GM12891 (cell line): Measurements from ENCODE around the gene DBNDD2. TPM values are rescaled to one million over a fixed set of nuclear protein-coding genes. Genes with fewer than 3 reads are reported as not detected.

Experiments used
- DNase-seq: peaks from one replicate; pipeline ENCODE4 v3.0.0; 2011; ENCODE audit warnings: low spot score; ENCODE audit not compliant: insufficient read length
- FAIRE-seq: peaks from 2 replicates; lab custom pipeline; 2011; peaks lifted over from hg19 to GRCh38; lab: Jason Lieb, UNC
- PAX5 ChIP-seq: IDR thresholded peaks from 2 replicates; pipeline ENCODE4 v1.6.1; 2011; ENCODE audit warnings: low read length, moderate library complexity, mild to moderate bottlenecking; ENCODE audit not compliant: insufficient read depth, severe bottlenecking
- POLR2A ChIP-seq: IDR thresholded peaks from 2 replicates; pipeline ENCODE4 v1.6.1; 2011; ENCODE audit warnings: low read depth, low read length, control low read depth
- POLR2AphosphoS5 ChIP-seq: IDR thresholded peaks from 2 replicates; pipeline ENCODE4 v1.6.1; 2011; ENCODE audit warnings: low read depth, low read length, control low read depth
- POU2F2 ChIP-seq: IDR thresholded peaks from 2 replicates; pipeline ENCODE4 v1.6.1; 2011; ENCODE audit warnings: low read depth, mild to moderate bottlenecking, control low read depth, low read length, moderate library complexity
- SPI1 ChIP-seq: IDR thresholded peaks from 2 replicates; pipeline ENCODE4 v1.6.1; 2011; ENCODE audit warnings: low read depth, low read length, control low read depth
- TAF1 ChIP-seq: IDR thresholded peaks from 2 replicates; pipeline ENCODE4 v1.6.1; 2011; ENCODE audit warnings: low read depth, low read length, control low read depth
- polyA plus RNA-seq: library from polyadenylated mRNA; unstranded; fragments of >200 nt; gene quantifications from one replicate; pipeline ENCODE4 v1.2.1, GENCODE V29; 2012; ENCODE audit warnings: low read depth, missing spikeins, inconsistent platforms; ENCODE audit not compliant: missing spikeins

Gene DBNDD2, protein sequence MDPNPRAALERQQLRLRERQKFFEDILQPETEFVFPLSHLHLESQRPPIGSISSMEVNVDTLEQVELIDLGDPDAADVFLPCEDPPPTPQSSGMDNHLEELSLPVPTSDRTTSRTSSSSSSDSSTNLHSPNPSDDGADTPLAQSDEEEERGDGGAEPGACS
- polyA plus RNA-seq = 1.7 TPM

GRCh38 chr20:45407783-45408645, at the start of gene DBNDD2:
Gene DBNDD2, plus strand, starts transcription at chr20:45408289. Its CDS starts 179 bp downstream, at chr20:45408468.
- DNase-seq (no peak), FAIRE-seq (no peak)
- TF ChIP-seq PAX5 (no peak), POLR2AphosphoS5 (no peak), SPI1 (no peak), TAF1 (no peak), POLR2A (no peak), POU2F2 (no peak)

- FAIRE-seq = no peak
- no peak for DNase-seq
- TF ChIP-seq POLR2AphosphoS5 (no peak), PAX5 (no peak), POLR2A (no peak), SPI1 (no peak), POU2F2 (no peak), TAF1 (no peak)
Observed at GRCh38 chr20:45359069-45359405, 49.1 kb upstream of the DBNDD2 start.

- DNase-seq (no peak), FAIRE-seq (no peak)
Observed at GRCh38 chr20:45359406-45360148, 48.5 kb upstream of the DBNDD2 start.

DNA sequence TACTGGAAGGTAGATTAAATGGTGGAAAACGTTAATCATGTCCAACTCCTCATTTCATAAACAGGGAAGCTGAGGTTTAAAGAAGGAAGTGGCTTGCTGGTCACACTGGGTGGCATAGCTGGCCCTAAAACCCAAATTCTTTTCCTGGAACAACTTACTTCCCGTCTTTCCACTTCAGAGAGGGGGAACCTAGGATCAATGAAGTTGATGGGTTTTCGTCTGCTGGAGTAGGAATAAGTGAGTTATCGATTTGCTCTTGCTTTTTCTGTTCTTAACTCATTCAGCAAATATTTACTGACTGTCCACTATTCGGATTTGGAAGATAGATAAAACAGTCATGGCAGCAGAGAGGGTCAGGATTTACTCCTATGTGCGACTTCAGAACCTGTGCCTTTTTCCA, 46.3 kb upstream of the DBNDD2 start:
- TF ChIP-seq SPI1 (peak; percentile 20; the same call in 1 of the 2 replicates), TAF1 (no peak), POLR2A (no peak)
- FAIRE-seq (no peak), DNase-seq (no peak)

More at GRCh38 chr20:45359406-45360148, 48.5 kb upstream of the DBNDD2 start:
- TF ChIP-seq PAX5 (no peak), SPI1 (no peak), POLR2A (no peak), POU2F2 (no peak), TAF1 (no peak), POLR2AphosphoS5 (no peak)

GRCh38 chr20:45362804-45363610, 45.1 kb upstream of the DBNDD2 start, which contains the start of gene SYS1:
Gene SYS1, plus strand, starts transcription at chr20:45363156. Its CDS starts 376 bp downstream, at chr20:45363532.
- FAIRE-seq (peak; percentile 97), DNase-seq (peak; percentile 82)
- TF ChIP-seq POU2F2 (no peak; the same call in 1 of the 2 replicates), PAX5 (no peak), POLR2AphosphoS5 (peak; percentile 84), POLR2A (peak; percentile 85), TAF1 (peak; percentile 55; the same call in 1 of the 2 replicates), SPI1 (peak; percentile 66)

DNA sequence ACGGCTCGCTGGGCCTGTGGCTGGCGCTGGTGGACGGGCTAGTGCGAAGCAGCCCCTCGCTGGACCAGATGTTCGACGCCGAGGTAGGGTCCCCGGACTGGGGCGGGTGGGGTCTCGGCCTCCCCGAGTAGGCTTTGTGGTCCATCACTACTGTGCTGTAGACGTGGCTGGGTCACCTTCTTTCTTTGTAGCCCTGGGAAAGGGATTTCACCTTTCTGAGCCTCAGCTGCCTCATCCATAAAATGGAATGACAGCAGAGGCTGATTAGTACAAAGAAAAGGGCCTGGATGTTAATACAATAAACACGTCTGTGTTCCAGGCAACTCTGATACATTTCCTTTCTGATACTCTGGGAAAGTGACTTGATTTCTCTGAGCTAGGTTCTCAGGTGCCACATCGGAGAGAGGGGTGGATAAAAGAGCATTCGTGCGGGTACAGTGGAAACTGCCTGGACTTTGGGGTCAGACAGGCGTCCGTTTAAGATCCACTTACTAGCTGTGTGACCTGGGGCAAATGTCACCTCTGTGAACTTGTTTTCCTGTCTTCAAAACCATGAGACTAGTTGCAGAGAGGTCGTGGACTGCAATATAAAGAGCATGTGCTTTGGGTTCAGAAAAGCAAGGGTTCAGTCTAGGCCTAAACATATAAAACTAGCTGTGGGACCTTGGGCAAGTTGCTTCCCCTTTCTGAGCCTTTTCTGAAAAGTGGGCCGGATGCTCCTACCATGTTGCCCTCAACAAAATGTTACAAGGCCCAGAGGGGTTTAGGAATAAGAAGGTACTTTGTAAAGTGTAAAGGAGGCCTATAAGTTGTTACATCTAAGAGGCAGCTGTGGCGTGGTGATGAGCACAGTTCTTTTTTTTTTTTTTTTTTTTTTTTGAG, 44.2 kb upstream of the DBNDD2 start:
- FAIRE-seq (no peak), DNase-seq (no peak)
- TF ChIP-seq POLR2A (no peak), POU2F2 (no peak), SPI1 (no peak)

- TF ChIP-seq TAF1 (no peak), PAX5 (no peak), SPI1 (no peak), POLR2A (no peak), POU2F2 (no peak), POLR2AphosphoS5 (no peak)
Observed at GRCh38 chr20:45365444-45365970, 42.6 kb upstream of the DBNDD2 start.

DNA sequence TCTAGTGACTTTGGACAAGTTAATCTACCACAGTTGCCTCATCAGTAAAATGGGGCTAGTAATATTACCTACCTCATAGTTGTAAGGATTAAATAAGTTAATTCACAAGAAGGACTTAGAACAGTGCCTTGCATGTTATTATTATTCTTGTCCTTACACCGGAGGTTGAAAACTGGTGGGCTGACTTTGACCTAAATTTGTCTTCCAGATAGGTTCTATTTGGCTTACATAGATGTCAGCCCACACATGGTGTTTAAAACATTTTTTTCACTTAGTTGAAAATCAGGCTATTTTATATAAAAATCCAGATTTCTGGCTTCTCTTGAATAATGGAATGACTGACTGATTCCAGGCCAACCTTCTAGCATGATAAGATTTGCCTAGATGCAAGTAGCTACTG, 41.9 kb upstream of the DBNDD2 start:
- DNase-seq (no peak), FAIRE-seq (no peak)
- TF ChIP-seq POLR2AphosphoS5 = no peak
- no peak for TF ChIP-seq SPI1
- no peak for TF ChIP-seq POLR2A
- TF ChIP-seq TAF1 = no peak
- TF ChIP-seq POU2F2 = no peak
- TF ChIP-seq PAX5 = no peak

More at GRCh38 chr20:45365444-45365970, 42.6 kb upstream of the DBNDD2 start:
- no peak for DNase-seq
- no peak for FAIRE-seq

GRCh38 chr20:45366631-45367030, 41.5 kb upstream of the DBNDD2 start:
- FAIRE-seq (no peak), DNase-seq (no peak)
- TF ChIP-seq TAF1 (no peak), POU2F2 (no peak), POLR2AphosphoS5 (no peak), PAX5 (no peak), SPI1 (no peak)

DNA sequence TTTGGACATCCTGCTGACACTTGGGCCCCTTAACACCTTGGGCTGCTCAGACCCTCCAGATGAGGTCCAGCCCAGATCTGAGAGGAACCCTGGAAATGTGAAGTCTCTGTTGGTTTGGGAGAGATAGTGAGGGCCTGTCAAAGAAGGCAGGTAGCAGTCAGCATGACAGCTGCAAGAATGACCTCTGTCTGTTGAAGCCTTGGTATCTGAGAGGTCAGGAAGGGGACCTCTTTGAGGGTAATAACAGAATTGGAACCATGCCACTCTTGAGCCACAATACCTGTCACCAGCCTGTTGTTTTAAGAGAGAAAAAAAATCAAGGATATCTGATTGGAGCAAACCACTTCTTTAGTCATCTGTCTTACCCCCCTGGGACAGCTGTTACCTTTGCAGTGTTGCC, 41.0 kb upstream of the DBNDD2 start:
- no peak for FAIRE-seq
- no peak for DNase-seq
- TF ChIP-seq POLR2A (no peak), PAX5 (no peak), POU2F2 (no peak), SPI1 (no peak), POLR2AphosphoS5 (no peak), TAF1 (no peak)
